Gastroesophageal sphincter (tissue), 3 donors: ENCODE measurements around the gene TST.

Source experiments
- CTCF ChIP-seq, 4 experiments: fragments of 200-600 bp in 2 of 4; fragments of 450-650 bp in 2 of 4; sonication (generic) in 1 of 4; IDR thresholded peaks; one replicate each; pipeline ENCODE4 v1.5.1; 2017 to 2019; ENCODE audit warnings: antibody characterized with exemption in 4 of 4, mild to moderate bottlenecking in 2 of 4, moderate library complexity in 2 of 4
- EP300 ChIP-seq: sonication (generic); formaldehyde crosslinking; IDR thresholded peaks from one replicate; pipeline ENCODE4 v1.6.1; 2017; ENCODE audit warnings: antibody characterized with exemption, mild to moderate bottlenecking
- POLR2A ChIP-seq, 2 donors: fragments of 450-650 bp; IDR thresholded peaks; one replicate each; pipeline ENCODE4 v1.6.1; 2017; ENCODE audit warnings: antibody characterized with exemption in 2 of 2, mild to moderate bottlenecking in 2 of 2, moderate library complexity in 1 of 2

- TF ChIP-seq CTCF (IDR thresholded peaks at IDR 0.05): no peak
- TF ChIP-seq EP300: no peak
- no peak for TF ChIP-seq POLR2A (IDR thresholded peaks at IDR 0.05)
Measured at GRCh38 chr22:37022483-37023337, 3.5 kb upstream of the TST start.
